ENCODE measurements around the gene ISM1.

Gene ISM1

DNA sequence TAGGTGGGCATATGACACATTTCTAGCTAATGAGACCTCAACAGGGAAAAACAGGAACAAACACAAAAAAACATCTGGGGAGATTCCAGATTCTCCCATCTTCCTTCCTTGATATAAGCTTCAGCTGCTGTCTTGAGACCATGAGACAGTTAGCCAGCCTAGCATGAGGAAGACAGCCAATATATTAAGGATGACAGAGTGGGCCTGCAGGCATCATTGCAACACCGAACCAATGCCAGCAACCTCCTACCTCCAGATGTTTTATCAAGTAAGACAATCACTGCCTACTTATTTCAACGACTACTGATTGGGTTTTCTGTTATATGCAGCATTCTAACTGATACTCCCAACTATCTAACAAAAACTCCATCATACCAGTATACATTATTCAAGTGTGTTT is 119.0 kb downstream of the ISM1 start:
- CTCF ChIA-PET = no interaction called here
- DNase-seq (ENCODE audit: low spot score) = no peak
- H3K27ac ChIP-seq = no peak overlapping the region
- TF ChIP-seq CTCF (conservative IDR thresholded peaks at IDR 0.05; ENCODE audit: low read depth) = no peak
- POLR2A ChIA-PET (ENCODE audit: low non-redundant PET) = no interaction called here

DNA sequence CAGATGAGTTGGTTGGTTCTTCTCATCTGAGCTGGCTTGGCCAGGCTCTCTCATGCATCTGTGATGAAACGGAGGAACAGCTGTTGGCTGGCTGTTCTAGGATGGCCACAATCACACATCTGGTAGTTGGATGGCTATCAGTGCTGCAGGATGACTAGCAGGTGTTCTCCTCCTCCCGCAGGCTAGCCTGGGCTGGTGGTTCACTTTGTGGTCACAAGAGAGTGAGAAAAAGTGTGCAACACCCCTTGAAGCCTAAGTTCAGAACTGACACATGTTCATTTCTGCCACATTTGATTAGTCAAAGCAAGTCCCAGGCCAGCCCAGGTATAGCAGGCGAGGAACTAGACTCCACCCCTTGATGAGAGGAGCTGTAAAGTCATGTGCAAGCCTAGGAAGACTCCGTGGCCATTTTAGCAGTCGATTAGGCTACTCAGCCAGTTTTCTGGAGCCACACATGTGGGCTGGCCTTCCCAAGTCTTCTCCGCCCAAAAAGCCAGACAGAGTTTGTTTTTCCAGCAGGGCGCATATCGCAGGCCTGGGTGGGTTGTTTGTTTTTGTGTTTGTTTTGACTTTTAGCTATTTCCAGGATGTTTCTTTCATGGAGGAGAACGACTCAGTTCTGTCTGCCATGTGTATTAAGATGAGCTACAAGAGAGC is 120.8 kb downstream of the ISM1 start:
- ChIA-PET CTCF (no interaction called here), POLR2A (ENCODE audit: low non-redundant PET) (no interaction called here)
- no peak for DNase-seq (ENCODE audit: low spot score)
- no peak overlapping the region for H3K27ac ChIP-seq
- TF ChIP-seq CTCF (conservative IDR thresholded peaks at IDR 0.05; ENCODE audit: low read depth) = no peak

GRCh38 chr20:13342469-13343242 is 121.6 kb downstream of the ISM1 start:
- DNase-seq (ENCODE audit: low spot score) = no peak
- no peak overlapping the region for H3K27ac ChIP-seq
- CTCF ChIA-PET = no interaction called here
- POLR2A ChIA-PET (ENCODE audit: low non-redundant PET) = no interaction called here
- no peak for TF ChIP-seq CTCF (conservative IDR thresholded peaks at IDR 0.05; ENCODE audit: low read depth)

DNA sequence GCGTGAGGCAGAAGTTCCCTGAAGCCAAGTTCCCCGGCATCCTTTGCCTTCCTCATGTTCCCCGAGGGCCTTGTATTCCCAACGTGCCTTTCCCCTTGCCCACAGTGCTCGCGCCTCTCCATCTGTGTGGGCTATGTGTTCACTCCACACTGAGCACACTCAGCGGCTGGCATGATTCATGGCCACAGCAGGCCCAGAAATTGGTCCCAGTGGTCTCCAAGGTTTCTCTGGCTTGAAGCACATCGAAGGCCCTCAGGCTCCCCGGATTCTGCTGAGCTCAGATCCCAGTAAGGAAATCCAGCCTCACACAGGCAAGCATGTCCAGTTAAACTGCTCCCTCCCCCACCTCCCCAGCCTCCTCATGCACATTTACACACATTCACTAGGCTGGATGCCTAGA is 123.6 kb downstream of the ISM1 start:
- no peak for DNase-seq (ENCODE audit: low spot score)
- TF ChIP-seq CTCF (conservative IDR thresholded peaks at IDR 0.05; ENCODE audit: low read depth) = no peak
- CTCF ChIA-PET = no interaction called here
- POLR2A ChIA-PET (ENCODE audit: low non-redundant PET) = no interaction called here
- H3K27ac ChIP-seq = no peak overlapping the region

GRCh38 chr20:13348311-13349234 is 127.5 kb downstream of the ISM1 start:
- no peak for DNase-seq (ENCODE audit: low spot score)
- H3K27ac ChIP-seq = no peak overlapping the region
- ChIA-PET POLR2A (ENCODE audit: low non-redundant PET) (no interaction called here), CTCF (no interaction called here)
- TF ChIP-seq CTCF (conservative IDR thresholded peaks at IDR 0.05; ENCODE audit: low read depth) = no peak

DNA sequence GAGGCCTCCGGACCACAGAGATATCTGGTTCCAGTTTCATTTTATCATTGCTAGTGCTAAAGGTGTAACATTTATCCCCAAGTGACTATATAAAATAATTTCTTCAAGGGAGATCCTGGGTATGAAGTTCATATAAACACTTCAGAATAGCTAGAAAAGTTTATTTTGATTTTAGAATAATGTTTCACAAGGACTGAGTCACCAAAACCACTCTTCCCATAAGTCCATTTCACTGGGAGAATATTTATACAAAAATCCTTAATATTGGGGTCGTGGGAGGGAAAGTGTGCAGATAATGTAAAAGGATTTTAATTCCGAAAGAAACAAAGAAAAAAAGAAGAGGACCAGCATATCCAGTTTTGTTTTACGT is 128.1 kb downstream of the ISM1 start:
- no peak overlapping the region for H3K27ac ChIP-seq
- CTCF ChIA-PET = no interaction called here
- POLR2A ChIA-PET (ENCODE audit: low non-redundant PET) = no interaction called here
- TF ChIP-seq CTCF (conservative IDR thresholded peaks at IDR 0.05; ENCODE audit: low read depth) = no peak
- DNase-seq (ENCODE audit: low spot score) = no peak
